HepG2 (cell line): Measurements from ENCODE around the gene ASXL1. TPM values are rescaled to one million over a fixed set of nuclear protein-coding genes. Genes with fewer than 3 reads are reported as not detected.

Experiments used
- CCAR2 ChIP-seq: fragments of 200-400 bp; formaldehyde crosslinking; optimal IDR thresholded peaks from 2 replicates; pipeline ENCODE3; 2018; ENCODE audit warnings: low read depth, mild to moderate bottlenecking, low read length, moderate library complexity
- CSRNP1 ChIP-seq: sonication (generic); formaldehyde crosslinking; IDR thresholded peaks from 2 replicates; pipeline ENCODE4 v1.8.1; 2023; ENCODE audit warnings: mild to moderate bottlenecking, missing genetic modification reagents
- DMAP1 ChIP-seq: IDR thresholded peaks from 2 replicates; pipeline ENCODE4 v1.6.1; 2016
- EZH2 ChIP-seq: conservative IDR thresholded peaks from 2 replicates; pipeline ENCODE4 v1.6.1; 2012; ENCODE audit warnings: mild to moderate bottlenecking, low read depth, low read length, moderate library complexity
- FOXK1 ChIP-seq: sonication (generic); formaldehyde crosslinking; IDR thresholded peaks from 2 replicates; pipeline ENCODE4 v1.4.0; 2020; ENCODE audit warnings: low read depth, missing genetic modification reagents, borderline replicate concordance
- GPN1 ChIP-seq: sonication (generic); formaldehyde crosslinking; IDR thresholded peaks from 2 replicates; pipeline ENCODE4 v1.5.1; 2020; ENCODE audit warnings: missing genetic modification reagents, borderline replicate concordance
- HDAC6 ChIP-seq: fragments of 200-600 bp; sonication (generic); IDR thresholded peaks from 2 replicates; pipeline ENCODE4 v1.7.0; 2017; ENCODE audit warnings: mild to moderate bottlenecking, antibody characterized with exemption, low read length, low read depth
- IRF9 ChIP-seq: sonication (generic); formaldehyde crosslinking; IDR thresholded peaks from 2 replicates; pipeline ENCODE4 v1.8.0; 2022; ENCODE audit warnings: missing genetic modification reagents, mild to moderate bottlenecking, borderline replicate concordance
- MYC ChIP-seq: sonication (generic); formaldehyde crosslinking; IDR thresholded peaks from 2 replicates; pipeline ENCODE4 v1.9.0; 2021; ENCODE audit warnings: missing genetic modification reagents, borderline replicate concordance
- NR3C1 ChIP-seq: sonication (generic); formaldehyde crosslinking; IDR thresholded peaks from 2 replicates; pipeline ENCODE4 v1.4.0; 2020; ENCODE audit warnings: missing genetic modification reagents
- PHF8 ChIP-seq: sonication (generic); formaldehyde crosslinking; IDR thresholded peaks from 2 replicates; pipeline ENCODE4 v1.5.0; 2020; ENCODE audit warnings: missing genetic modification reagents
- PITX1 ChIP-seq: sonication (generic); formaldehyde crosslinking; IDR thresholded peaks from 2 replicates; pipeline ENCODE4 v1.5.1; 2020; ENCODE audit warnings: mild to moderate bottlenecking, missing genetic modification reagents
- RAD21 ChIP-seq: fragments of 450-650 bp; formaldehyde crosslinking; IDR thresholded peaks from 2 replicates; pipeline ENCODE4 v1.5.0; 2020; ENCODE audit warnings: mild to moderate bottlenecking
- SP4 ChIP-seq: sonication (generic); formaldehyde crosslinking; IDR thresholded peaks from 2 replicates; pipeline ENCODE4 v1.8.1; 2023; ENCODE audit warnings: mild to moderate bottlenecking, missing genetic modification reagents
- SRSF1 ChIP-seq: fragments of 200-400 bp; formaldehyde crosslinking; optimal IDR thresholded peaks from 2 replicates; pipeline ENCODE3; 2017; ENCODE audit warnings: mild to moderate bottlenecking, low read depth, low read length, moderate library complexity
- ZBTB7A ChIP-seq: sonication (generic); formaldehyde crosslinking; IDR thresholded peaks from 2 replicates; pipeline ENCODE4 v1.8.0; 2022; ENCODE audit warnings: mild to moderate bottlenecking, missing genetic modification reagents
- ZFP82 ChIP-seq: sonication (generic); formaldehyde crosslinking; IDR thresholded peaks from 2 replicates; pipeline ENCODE4 v1.5.1; 2020; ENCODE audit warnings: mild to moderate bottlenecking, missing genetic modification reagents, borderline replicate concordance
- ZNF614 ChIP-seq: IDR thresholded peaks from 2 replicates; pipeline ENCODE4 v1.6.1; 2018; ENCODE audit warnings: missing biosample characterization, missing genetic modification reagents, inconsistent platforms, borderline replicate concordance
- ZNF7 ChIP-seq: IDR thresholded peaks from 2 replicates; pipeline ENCODE4 v1.6.1; 2016; ENCODE audit warnings: missing biosample characterization, missing genetic modification reagents
- polyA plus RNA-seq, 8 experiments: library from polyadenylated mRNA; depleted of rRNA in 3 of 8; stranded (reverse) in 7 of 8; unstranded in 1 of 8; fragments of >200 nt; fragmentation: Illumina TruSeq in 4 of 8; extraction: Trizol in 4 of 8; gene quantifications; 2 replicates each; pipeline versions ENCODE4 v1.2.1 to v1.2.3, GENCODE V29; 2011 to 2016; ENCODE audit warnings: low read depth in 4 of 8, missing spikeins in 1 of 8, mixed read lengths in 1 of 8; ENCODE audit not compliant: insufficient read depth in 1 of 8
- total RNA-seq, 5 experiments: library from RNA; depleted of rRNA; stranded (reverse); fragments of >200 nt; fragmentation: Illumina TruSeq; extraction: Trizol; gene quantifications; 2 replicates each; pipeline ENCODE4 v1.2.3, GENCODE V29; 2016; ENCODE audit warnings: low read depth in 1 of 5
- TF ChIP-seq, protein P1 (sequence below): sonication (generic); IDR thresholded peaks from 2 replicates; pipeline ENCODE4 v1.6.1; 2016; ENCODE audit warnings: low read depth, borderline replicate concordance
- TF ChIP-seq, protein P2 (sequence below): sonication (generic); formaldehyde crosslinking; IDR thresholded peaks from 2 replicates; pipeline ENCODE4 v1.4.0; 2020; ENCODE audit warnings: missing genetic modification reagents, borderline replicate concordance

Gene ASXL1
- total and polyA plus RNA-seq, 2 of the 13 experiments (the other 11 are each of a cell fraction or from before 2014, with no cell fraction given), result 62.1 to 74.8 TPM

- TF ChIP-seq, protein P1, sequence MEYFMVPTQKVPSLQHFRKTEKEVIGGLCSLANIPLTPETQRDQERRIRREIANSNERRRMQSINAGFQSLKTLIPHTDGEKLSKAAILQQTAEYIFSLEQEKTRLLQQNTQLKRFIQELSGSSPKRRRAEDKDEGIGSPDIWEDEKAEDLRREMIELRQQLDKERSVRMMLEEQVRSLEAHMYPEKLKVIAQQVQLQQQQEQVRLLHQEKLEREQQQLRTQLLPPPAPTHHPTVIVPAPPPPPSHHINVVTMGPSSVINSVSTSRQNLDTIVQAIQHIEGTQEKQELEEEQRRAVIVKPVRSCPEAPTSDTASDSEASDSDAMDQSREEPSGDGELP, result 0 out of 2 replicates have a peak, but pooled peaks have one; percentile 35
- no peak for TF ChIP-seq SRSF1
- TF ChIP-seq ZFP82 (CRISPR knock-in tag), result no peak
- peak; percentile 78; the same call in 1 of the 2 replicates for TF ChIP-seq IRF9 (CRISPR knock-in tag)
- TF ChIP-seq ZNF7 (CRISPR knock-in tag), result no peak
- TF ChIP-seq ZBTB7A, result peak; percentile 34
- TF ChIP-seq DMAP1, result peak; percentile 39; the same call in 1 of the 2 replicates
- TF ChIP-seq SP4 (CRISPR knock-in tag), result no peak
- TF ChIP-seq ZNF614 (CRISPR knock-in tag), result no peak
- no peak for TF ChIP-seq GPN1
- TF ChIP-seq MYC, result peak; percentile 62; the same call in 1 of the 2 replicates
- TF ChIP-seq HDAC6, result no peak
- no peak for TF ChIP-seq FOXK1
- TF ChIP-seq PITX1 (CRISPR knock-in tag), result peak; percentile 31; the same call in 1 of the 2 replicates
- TF ChIP-seq, protein P2, sequence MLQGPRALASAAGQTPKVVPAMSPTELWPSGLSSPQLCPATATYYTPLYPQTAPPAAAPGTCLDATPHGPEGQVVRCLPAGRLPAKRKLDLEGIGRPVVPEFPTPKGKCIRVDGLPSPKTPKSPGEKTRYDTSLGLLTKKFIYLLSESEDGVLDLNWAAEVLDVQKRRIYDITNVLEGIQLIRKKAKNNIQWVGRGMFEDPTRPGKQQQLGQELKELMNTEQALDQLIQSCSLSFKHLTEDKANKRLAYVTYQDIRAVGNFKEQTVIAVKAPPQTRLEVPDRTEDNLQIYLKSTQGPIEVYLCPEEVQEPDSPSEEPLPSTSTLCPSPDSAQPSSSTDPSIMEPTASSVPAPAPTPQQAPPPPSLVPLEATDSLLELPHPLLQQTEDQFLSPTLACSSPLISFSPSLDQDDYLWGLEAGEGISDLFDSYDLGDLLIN, result no peak; the same call in 1 of the 2 replicates
- TF ChIP-seq EZH2, result no peak
- TF ChIP-seq CSRNP1, result peak; percentile 74; the same call in 1 of the 2 replicates
- TF ChIP-seq NR3C1, result no peak
- peak; percentile 61 for TF ChIP-seq PHF8 (CRISPR knock-in tag)
- TF ChIP-seq CCAR2, result no peak
- TF ChIP-seq RAD21 (CRISPR knock-in tag), result 0 out of 2 replicates have a peak, but pooled peaks have one; percentile 38
Observed at GRCh38 chr20:32482442-32483261, 124.5 kb downstream of the ASXL1 start (continued).
